Endothelial cell of umbilical vein (primary cell): ENCODE results near the gene SLCO4C1. TPM values are rescaled to one million over a fixed set of nuclear protein-coding genes. Genes with fewer than 3 reads are reported as not detected.

Experiments used
- polyA plus RNA-seq, 4 experiments: library from polyadenylated mRNA; depleted of rRNA in 3 of 4; stranded (reverse) in 3 of 4; unstranded in 1 of 4; fragments of >200 nt; gene quantifications; 2 replicates each; pipeline versions ENCODE4 v1.2.1 to v1.2.3, GENCODE V29; 2011 to 2012; ENCODE audit warnings: missing spikeins in 1 of 4
- total RNA-seq: library from RNA; stranded (reverse); gene quantifications from 2 replicates; pipeline ENCODE4 v1.2.3, GENCODE V29; 2021

SLCO4C1 gene
- total and polyA plus RNA-seq, 2 donors (not counting 3 experiments of a cell fraction or from before 2014, with no cell fraction given), result 0.03 TPM; not detected in 1

Other genes with a start within 250 kb of the SLCO4C1 start
- gene SLCO6A1, start 202.7 kb upstream of the SLCO4C1 start, total RNA-seq, result not detected in 2 replicates
- gene SLCO6A1, start 202.7 kb upstream of the SLCO4C1 start, polyA plus RNA-seq, result not detected in 2 replicates